Upper lobe of right lung (tissue), 1 donor: ENCODE measurements around the gene CR1. TPM values are rescaled to one million over a fixed set of nuclear protein-coding genes. Genes with fewer than 3 reads are reported as not detected.
"Not testable (repeated sequence)": the region's sequence is repeated elsewhere in the genome, so short reads cannot be mapped to it uniquely, and the experiment has no call there.

Experiments used
- ATAC-seq: fragments of 200-7000 bp; cut with Tn5 transposase; one replicate; pipeline ENCODE4 v1.9.1; 2020; ENCODE audit warnings: mild to moderate bottlenecking, moderate library complexity
- DNase-seq: peaks from one replicate; pipeline ENCODE4 v3.0.0-alpha.2; 2020
- H3K27ac ChIP-seq: fragments of 200-600 bp; one replicate; pipeline ENCODE4 v1.8.0; 2022
- H3K27me3 ChIP-seq: fragments of 200-600 bp; one replicate; pipeline ENCODE4 v1.8.0; 2022; ENCODE audit warnings: mild to moderate bottlenecking
- H3K36me3 ChIP-seq: fragments of 200-600 bp; one replicate; pipeline ENCODE4 v1.8.0; 2022
- H3K4me1 ChIP-seq: fragments of 200-600 bp; one replicate; pipeline ENCODE4 v1.8.0; 2022
- H3K4me3 ChIP-seq: fragments of 200-600 bp; one replicate; pipeline ENCODE4 v1.8.0; 2022; ENCODE audit warnings: mild to moderate bottlenecking
- H3K9me3 ChIP-seq: fragments of 200-600 bp; one replicate; pipeline ENCODE4 v1.8.0; 2022
- intact Hi-C: fragments of 100-400 bp; cut with DNase I; formaldehyde crosslinking; loops from one replicate; pipeline ENCODE4 v1.11.0; 2022
- total RNA-seq: library from RNA; stranded (reverse); fragmentation: NEBNext Ultra II Directional; extraction: Animal tissue kit (Norgen Biotek cat#: 25700); gene quantifications from one replicate; pipeline ENCODE4 v1.2.1, GENCODE V29; 2021
- TF ChIP-seq, protein P1 (sequence below): fragments of 200-600 bp; IDR thresholded peaks from one replicate; pipeline ENCODE4 v1.8.0; 2022; ENCODE audit warnings: antibody characterized with exemption
- donor health status: DM: no; HTN: yes; CAD: no; lungs with severe emphysema.

The CR1 gene
- total RNA-seq, 1 donor from 2014 or later = 11.4 TPM

DNA sequence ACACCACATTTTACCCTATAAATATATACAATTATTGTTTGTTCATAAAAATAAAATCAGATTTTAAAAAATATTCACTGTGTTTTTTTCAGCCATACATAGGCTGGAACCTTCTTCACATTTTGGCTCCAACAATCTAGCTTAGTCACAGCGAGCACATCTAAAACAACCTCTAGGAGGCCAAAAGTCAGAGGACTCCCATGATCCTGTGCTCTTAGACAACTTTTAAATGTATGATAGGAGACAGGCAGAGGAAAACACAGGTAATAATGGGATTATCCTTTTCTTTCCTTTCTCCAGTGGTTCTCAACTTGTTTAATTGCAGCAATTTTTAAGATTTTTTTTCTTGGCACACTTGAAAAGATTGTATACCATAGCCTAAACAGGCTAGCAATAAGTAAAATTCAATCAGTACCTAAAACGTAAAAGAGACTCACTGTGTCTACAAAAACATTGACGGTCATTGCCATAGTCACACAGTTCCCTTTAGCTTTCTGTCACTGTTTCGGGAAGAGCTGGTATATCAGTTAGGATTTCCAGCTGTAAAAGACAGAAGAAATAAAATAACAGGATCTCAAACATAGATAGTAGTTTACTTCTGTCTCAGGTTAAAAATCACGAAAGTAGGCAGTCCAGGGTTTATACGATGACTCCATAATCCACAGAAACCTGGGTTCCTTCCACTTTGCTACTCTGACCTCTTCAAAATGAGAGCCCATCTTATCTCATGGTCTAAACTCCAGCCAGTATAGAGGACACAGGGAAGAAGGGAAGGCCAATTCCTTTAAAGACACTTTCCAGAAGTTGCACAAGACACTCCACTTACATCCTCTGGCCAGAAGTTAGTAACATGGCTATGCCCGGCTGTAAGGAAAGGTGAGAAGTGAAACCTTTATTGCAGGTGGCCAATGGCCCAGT is 109.7 kb downstream of the CR1 start:
- Histone ChIP-seq H3K4me3 (no peak overlapping the region), H3K27ac (no peak overlapping the region), H3K9me3 (no peaks in the 10 kb centered on the region), H3K4me1 (no peaks in the 10 kb centered on the region), H3K36me3 (no peaks in the 10 kb centered on the region), H3K27me3 (no peaks in the 10 kb centered on the region)
- ATAC-seq (no peak), DNase-seq (no peak)
- intact Hi-C loops = no loop called here
- TF ChIP-seq, protein P1, sequence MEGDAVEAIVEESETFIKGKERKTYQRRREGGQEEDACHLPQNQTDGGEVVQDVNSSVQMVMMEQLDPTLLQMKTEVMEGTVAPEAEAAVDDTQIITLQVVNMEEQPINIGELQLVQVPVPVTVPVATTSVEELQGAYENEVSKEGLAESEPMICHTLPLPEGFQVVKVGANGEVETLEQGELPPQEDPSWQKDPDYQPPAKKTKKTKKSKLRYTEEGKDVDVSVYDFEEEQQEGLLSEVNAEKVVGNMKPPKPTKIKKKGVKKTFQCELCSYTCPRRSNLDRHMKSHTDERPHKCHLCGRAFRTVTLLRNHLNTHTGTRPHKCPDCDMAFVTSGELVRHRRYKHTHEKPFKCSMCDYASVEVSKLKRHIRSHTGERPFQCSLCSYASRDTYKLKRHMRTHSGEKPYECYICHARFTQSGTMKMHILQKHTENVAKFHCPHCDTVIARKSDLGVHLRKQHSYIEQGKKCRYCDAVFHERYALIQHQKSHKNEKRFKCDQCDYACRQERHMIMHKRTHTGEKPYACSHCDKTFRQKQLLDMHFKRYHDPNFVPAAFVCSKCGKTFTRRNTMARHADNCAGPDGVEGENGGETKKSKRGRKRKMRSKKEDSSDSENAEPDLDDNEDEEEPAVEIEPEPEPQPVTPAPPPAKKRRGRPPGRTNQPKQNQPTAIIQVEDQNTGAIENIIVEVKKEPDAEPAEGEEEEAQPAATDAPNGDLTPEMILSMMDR = no peak

DNA sequence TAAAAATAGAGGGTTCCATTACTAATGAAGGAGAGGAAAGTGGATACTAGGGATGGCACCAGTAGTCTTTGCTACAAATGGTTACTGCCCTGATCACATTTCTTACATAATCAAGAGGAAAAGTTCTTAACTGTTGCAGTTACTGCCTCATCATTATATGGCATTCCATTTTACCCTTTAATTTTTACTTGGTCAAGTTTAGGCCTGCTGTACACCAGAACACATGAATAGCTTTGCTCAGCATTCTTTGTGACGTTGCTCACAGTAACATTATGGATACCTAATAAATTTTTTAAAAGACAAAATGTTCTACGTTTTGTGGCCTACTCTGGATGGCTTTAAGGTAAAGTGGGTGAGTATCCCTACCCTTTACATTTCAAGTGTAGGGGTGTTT is 110.4 kb downstream of the CR1 start:
- TF ChIP-seq, protein P1 = no peak
- ATAC-seq = no peak
- H3K27me3 ChIP-seq = no peaks in the 10 kb centered on the region

DNA sequence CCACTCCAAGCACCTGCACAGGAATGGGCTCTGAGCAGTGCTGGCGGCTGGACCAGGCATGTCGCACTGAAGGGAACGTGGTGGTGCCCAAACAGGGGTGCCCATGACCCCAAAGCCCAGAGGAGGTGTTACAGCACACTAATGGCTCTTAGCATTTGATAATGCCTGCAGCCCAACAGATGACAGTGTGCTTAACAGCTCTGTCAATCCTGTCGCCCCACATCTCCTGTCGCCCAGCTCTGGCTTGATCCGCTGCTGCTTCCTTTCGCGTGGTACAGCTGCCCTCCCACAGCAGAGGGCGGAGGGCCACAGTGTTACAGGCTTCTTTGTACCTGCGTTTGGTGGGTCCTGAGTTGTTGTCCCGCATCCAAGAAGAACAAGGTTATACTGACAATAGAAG is 116.8 kb downstream of the CR1 start:
- intact Hi-C loops = no loop called here
- ATAC-seq (no peak), DNase-seq (no peak)
- Histone ChIP-seq H3K36me3 (no peaks in the 10 kb centered on the region), H3K4me1 (no peaks in the 10 kb centered on the region), H3K27me3 (no peaks in the 10 kb centered on the region), H3K27ac (no peak overlapping the region), H3K4me3 (no peak overlapping the region), H3K9me3 (no peaks in the 10 kb centered on the region)
- TF ChIP-seq, protein P1 = no peak

More for the DNA sequence above, 110.4 kb downstream of the CR1 start:
- intact Hi-C loops = no loop called here
- H3K36me3 ChIP-seq = no peaks in the 10 kb centered on the region
- DNase-seq = no peak
- no peaks in the 10 kb centered on the region for H3K4me1 ChIP-seq
- H3K27ac ChIP-seq = no peak overlapping the region
- no peak overlapping the region for H3K4me3 ChIP-seq
- no peaks in the 10 kb centered on the region for H3K9me3 ChIP-seq

DNA sequence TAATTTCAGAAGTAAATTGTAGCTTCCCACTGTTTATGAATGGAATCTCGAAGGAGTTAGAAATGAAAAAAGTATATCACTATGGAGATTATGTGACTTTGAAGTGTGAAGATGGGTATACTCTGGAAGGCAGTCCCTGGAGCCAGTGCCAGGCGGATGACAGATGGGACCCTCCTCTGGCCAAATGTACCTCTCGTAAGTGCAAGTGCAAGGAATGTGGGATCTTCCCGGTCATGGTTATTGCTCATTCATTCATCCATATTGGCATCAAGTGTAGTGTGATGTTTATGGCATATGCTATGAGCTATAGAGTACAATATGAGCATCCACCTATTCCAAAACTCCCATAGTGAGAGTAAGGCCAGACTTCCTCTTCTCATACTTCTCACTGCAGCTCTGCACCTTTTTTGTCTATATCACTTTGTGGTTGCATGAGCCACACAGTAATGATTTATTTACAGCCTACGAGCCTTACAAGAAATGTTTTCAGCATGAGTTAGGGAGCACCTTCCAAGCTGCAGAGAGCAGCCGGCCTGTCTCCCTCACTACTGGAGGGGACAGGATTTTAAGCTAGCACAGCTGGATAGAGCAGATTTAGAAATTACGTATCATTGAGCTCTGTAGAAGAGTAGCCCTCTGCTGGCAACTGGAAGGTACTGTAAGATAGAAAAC is 124.0 kb downstream of the CR1 start:
- TF ChIP-seq, protein P1 = peak; percentile 80
- intact Hi-C loops = no loop called here
- no peak for DNase-seq
- no peak overlapping the region for H3K27ac ChIP-seq
- no peaks in the 10 kb centered on the region for H3K27me3 ChIP-seq
- H3K4me1 ChIP-seq = no peaks in the 10 kb centered on the region
- no peaks in the 10 kb centered on the region for H3K36me3 ChIP-seq
- no peak overlapping the region for H3K4me3 ChIP-seq
- ATAC-seq = peak; percentile 93
- H3K9me3 ChIP-seq = no peaks in the 10 kb centered on the region

DNA sequence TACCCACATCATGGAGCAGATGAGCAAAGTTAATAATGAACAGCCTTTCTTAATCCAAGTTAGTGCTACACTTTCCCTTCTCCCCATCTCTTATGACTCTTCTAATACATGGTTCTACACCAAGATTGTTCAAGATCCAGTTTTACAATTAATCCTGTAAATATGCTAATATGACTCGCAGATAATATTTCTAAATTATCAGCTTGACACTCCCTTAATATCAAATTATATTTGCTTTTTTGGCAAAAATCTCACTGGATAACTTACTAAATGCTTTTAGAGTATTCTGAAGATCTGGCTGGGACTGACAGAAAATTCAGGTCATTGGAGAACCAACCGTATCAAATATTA is 124.6 kb downstream of the CR1 start:
- no peaks in the 10 kb centered on the region for H3K9me3 ChIP-seq
- H3K36me3 ChIP-seq = no peaks in the 10 kb centered on the region
- no peak overlapping the region for H3K4me3 ChIP-seq
- H3K27ac ChIP-seq = no peak overlapping the region
- TF ChIP-seq, protein P1 = no peak
- H3K4me1 ChIP-seq = no peaks in the 10 kb centered on the region
- no peak for DNase-seq
- intact Hi-C loops = no loop called here
- no peaks in the 10 kb centered on the region for H3K27me3 ChIP-seq
- ATAC-seq = no peak

DNA sequence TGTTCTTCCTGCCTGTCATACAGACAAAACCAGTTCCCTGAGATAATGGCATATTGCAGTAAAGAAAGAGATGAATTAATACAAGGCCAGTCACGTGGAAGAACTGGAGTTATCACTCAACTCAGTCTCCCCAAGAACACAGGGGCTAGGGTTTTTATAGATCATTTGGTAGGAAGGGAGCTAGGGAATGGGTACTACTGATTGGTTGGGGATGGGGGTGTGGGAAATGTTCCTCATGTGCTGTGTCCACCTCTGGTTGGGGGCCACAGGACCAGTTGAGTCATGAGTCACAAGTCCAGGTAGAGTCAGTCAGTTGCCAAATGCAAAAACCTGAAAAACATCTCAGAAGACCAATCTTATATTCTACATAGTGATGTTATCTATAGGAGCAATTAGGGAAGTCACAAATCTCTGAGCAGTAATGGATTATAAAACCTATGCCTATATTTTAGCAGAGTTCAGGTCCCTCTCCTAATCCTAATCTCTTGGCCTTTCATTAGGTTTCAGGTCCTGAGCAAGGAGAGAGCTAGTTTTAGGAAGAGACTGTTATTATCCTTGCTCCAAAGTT is 129.6 kb downstream of the CR1 start:
- H3K27ac ChIP-seq, H3K9me3 ChIP-seq, DNase-seq, ATAC-seq, H3K4me1 ChIP-seq, intact Hi-C loops, H3K4me3 ChIP-seq, H3K27me3 ChIP-seq, H3K36me3 ChIP-seq: not testable (repeated sequence)
